ENCODE measurements around the gene LGI2. TPM values are rescaled to one million over a fixed set of nuclear protein-coding genes. Genes with fewer than 3 reads are reported as not detected.
"Not testable (repeated sequence)": the region's sequence is repeated elsewhere in the genome, so short reads cannot be mapped to it uniquely, and the experiment has no call there.

The LGI2 gene
- total RNA-seq, 1 experiment from 2014 or later = 0.43 TPM

DNA sequence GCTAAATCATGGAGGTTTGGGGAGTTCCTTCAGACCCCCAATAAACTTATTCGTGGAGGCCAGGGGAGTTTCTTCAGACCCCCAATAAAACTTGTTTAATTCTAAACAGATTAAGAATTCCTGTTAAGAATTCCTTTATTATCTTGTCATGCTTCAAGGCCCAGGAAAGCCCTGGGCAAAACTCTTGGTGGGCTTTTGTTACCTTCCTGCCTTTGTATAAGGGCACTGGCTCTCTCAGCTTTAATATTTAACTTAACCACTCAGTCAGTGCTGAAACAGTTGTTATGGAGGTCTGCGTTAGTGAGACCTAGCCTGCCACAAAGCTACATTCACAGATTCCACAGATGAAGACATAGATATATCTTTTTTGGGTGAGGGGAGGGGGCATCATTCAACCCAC, 29.0 kb upstream of the LGI2 start:
- TF ChIP-seq, protein P1, sequence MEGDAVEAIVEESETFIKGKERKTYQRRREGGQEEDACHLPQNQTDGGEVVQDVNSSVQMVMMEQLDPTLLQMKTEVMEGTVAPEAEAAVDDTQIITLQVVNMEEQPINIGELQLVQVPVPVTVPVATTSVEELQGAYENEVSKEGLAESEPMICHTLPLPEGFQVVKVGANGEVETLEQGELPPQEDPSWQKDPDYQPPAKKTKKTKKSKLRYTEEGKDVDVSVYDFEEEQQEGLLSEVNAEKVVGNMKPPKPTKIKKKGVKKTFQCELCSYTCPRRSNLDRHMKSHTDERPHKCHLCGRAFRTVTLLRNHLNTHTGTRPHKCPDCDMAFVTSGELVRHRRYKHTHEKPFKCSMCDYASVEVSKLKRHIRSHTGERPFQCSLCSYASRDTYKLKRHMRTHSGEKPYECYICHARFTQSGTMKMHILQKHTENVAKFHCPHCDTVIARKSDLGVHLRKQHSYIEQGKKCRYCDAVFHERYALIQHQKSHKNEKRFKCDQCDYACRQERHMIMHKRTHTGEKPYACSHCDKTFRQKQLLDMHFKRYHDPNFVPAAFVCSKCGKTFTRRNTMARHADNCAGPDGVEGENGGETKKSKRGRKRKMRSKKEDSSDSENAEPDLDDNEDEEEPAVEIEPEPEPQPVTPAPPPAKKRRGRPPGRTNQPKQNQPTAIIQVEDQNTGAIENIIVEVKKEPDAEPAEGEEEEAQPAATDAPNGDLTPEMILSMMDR (conservative IDR thresholded peaks at IDR 0.05; ENCODE audit: low read depth, low read length) = no peak
- no peak for TF ChIP-seq EZH2 (IDR thresholded peaks at IDR 0.05; ENCODE audit: borderline replicate concordance, low read depth, low read length, poor library complexity, severe bottlenecking)
- intact Hi-C loops (cut with micrococcal nuclease; ENCODE audit: unreplicated experiment) = no loop called here
- Histone ChIP-seq H3K27me3 (replicated peaks; ENCODE audit: insufficient read depth, low read depth, low read length, poor library complexity) (no peaks in the 10 kb centered on the region), H3K36me3 (ENCODE audit: insufficient read depth, low read length, poor library complexity, severe bottlenecking) (no peaks in the 10 kb centered on the region), H3K4me3 (ENCODE audit: low read depth, low read length, poor library complexity, severe bottlenecking) (no peak overlapping the region), H3K9me3 (ENCODE audit: low read depth, low read length, poor library complexity, severe bottlenecking) (no peaks in the 10 kb centered on the region), H3K27ac (ENCODE audit: low read depth, low read length, poor library complexity, severe bottlenecking) (no peak overlapping the region), H3K4me1 (ENCODE audit: insufficient read depth, low read length, poor library complexity, severe bottlenecking) (no peaks in the 10 kb centered on the region)
- BruUV-seq (replicated peaks) = no TSS peak
- POLR2A ChIA-PET (ENCODE audit: low non-redundant PET) = no interaction called here
- DNase-seq (ENCODE audit: low spot score) = no peak
- CTCF ChIA-PET = no interaction called here

GRCh38 chr4:25058796-25059195, 28.1 kb upstream of the LGI2 start:
- POLR2A ChIA-PET (ENCODE audit: low non-redundant PET) = no interaction called here

GRCh38 chr4:25057299-25057698, 26.6 kb upstream of the LGI2 start:
- POLR2A ChIA-PET (ENCODE audit: low non-redundant PET) = no interaction called here
- CTCF ChIA-PET = no interaction called here
- BruUV-seq (replicated peaks) = no TSS peak

More at GRCh38 chr4:25058796-25059195, 28.1 kb upstream of the LGI2 start:
- intact Hi-C loops (cut with micrococcal nuclease; ENCODE audit: unreplicated experiment) = no loop called here
- BruUV-seq (replicated peaks) = no TSS peak
- CTCF ChIA-PET = no interaction called here
- TF ChIP-seq EZH2 (IDR thresholded peaks at IDR 0.05; ENCODE audit: borderline replicate concordance, low read depth, low read length, poor library complexity, severe bottlenecking) = no peak
- TF ChIP-seq, protein P1 (conservative IDR thresholded peaks at IDR 0.05; ENCODE audit: low read depth, low read length) = no peak
- H3K36me3 ChIP-seq (ENCODE audit: insufficient read depth, low read length, poor library complexity, severe bottlenecking) = no peaks in the 10 kb centered on the region
- no peaks in the 10 kb centered on the region for H3K4me1 ChIP-seq (ENCODE audit: insufficient read depth, low read length, poor library complexity, severe bottlenecking)
- H3K27ac ChIP-seq (ENCODE audit: low read depth, low read length, poor library complexity, severe bottlenecking) = no peak overlapping the region
- DNase-seq (ENCODE audit: low spot score) = peak; percentile 56
- no peaks in the 10 kb centered on the region for H3K9me3 ChIP-seq (ENCODE audit: low read depth, low read length, poor library complexity, severe bottlenecking)
- no peaks in the 10 kb centered on the region for H3K27me3 ChIP-seq (replicated peaks; ENCODE audit: insufficient read depth, low read depth, low read length, poor library complexity)
- no peak overlapping the region for H3K4me3 ChIP-seq (ENCODE audit: low read depth, low read length, poor library complexity, severe bottlenecking)

GRCh38 chr4:25052037-25052436, 21.3 kb upstream of the LGI2 start:
- H3K36me3 ChIP-seq (ENCODE audit: insufficient read depth, low read length, poor library complexity, severe bottlenecking); DNase-seq (ENCODE audit: low spot score); BruUV-seq (replicated peaks); H3K4me1 ChIP-seq (ENCODE audit: insufficient read depth, low read length, poor library complexity, severe bottlenecking); CTCF ChIA-PET; intact Hi-C loops (cut with micrococcal nuclease; ENCODE audit: unreplicated experiment); H3K27me3 ChIP-seq (replicated peaks; ENCODE audit: insufficient read depth, low read depth, low read length, poor library complexity); H3K4me3 ChIP-seq (ENCODE audit: low read depth, low read length, poor library complexity, severe bottlenecking); H3K9me3 ChIP-seq (ENCODE audit: low read depth, low read length, poor library complexity, severe bottlenecking); H3K27ac ChIP-seq (ENCODE audit: low read depth, low read length, poor library complexity, severe bottlenecking); POLR2A ChIA-PET (ENCODE audit: low non-redundant PET): not testable (repeated sequence)

More at GRCh38 chr4:25057299-25057698, 26.6 kb upstream of the LGI2 start:
- no peaks in the 10 kb centered on the region for H3K27me3 ChIP-seq (replicated peaks; ENCODE audit: insufficient read depth, low read depth, low read length, poor library complexity)
- no peak for TF ChIP-seq EZH2 (IDR thresholded peaks at IDR 0.05; ENCODE audit: borderline replicate concordance, low read depth, low read length, poor library complexity, severe bottlenecking)
- TF ChIP-seq, protein P1 (conservative IDR thresholded peaks at IDR 0.05; ENCODE audit: low read depth, low read length) = no peak
- no peaks in the 10 kb centered on the region for H3K4me1 ChIP-seq (ENCODE audit: insufficient read depth, low read length, poor library complexity, severe bottlenecking)
- intact Hi-C loops (cut with micrococcal nuclease; ENCODE audit: unreplicated experiment) = no loop called here
- H3K27ac ChIP-seq (ENCODE audit: low read depth, low read length, poor library complexity, severe bottlenecking) = no peak overlapping the region
- DNase-seq (ENCODE audit: low spot score) = no peak
- no peak overlapping the region for H3K4me3 ChIP-seq (ENCODE audit: low read depth, low read length, poor library complexity, severe bottlenecking)
- no peaks in the 10 kb centered on the region for H3K36me3 ChIP-seq (ENCODE audit: insufficient read depth, low read length, poor library complexity, severe bottlenecking)
- no peaks in the 10 kb centered on the region for H3K9me3 ChIP-seq (ENCODE audit: low read depth, low read length, poor library complexity, severe bottlenecking)

All from A673 (cell line).